ENCODE measurements around the gene MTMR10.

- TF ChIP-seq CTCF (IDR thresholded peaks at IDR 0.05) (no peak), POLR2A (IDR thresholded peaks at IDR 0.05) (no peak)
Measured at GRCh38 chr15:30940359-30940758, 51.1 kb downstream of the MTMR10 start.
